H1 (cell line): ENCODE results near the gene BICDL1. TPM values are rescaled to one million over a fixed set of nuclear protein-coding genes. Genes with fewer than 3 reads are reported as not detected.

ENCODE experiments used
- CTCF ChIA-PET: fragments of 300-600 bp; sonication (Branson Sonifier 250); formaldehyde crosslinking; loops from one replicate; lab custom pipeline; 2021; ENCODE audit not compliant: partially characterized antibody; lab: Charles Lee
- POLR2A ChIA-PET: fragments of 300-600 bp; sonication (Branson Sonifier 250); formaldehyde crosslinking; loops from one replicate; lab custom pipeline; 2021; ENCODE audit warnings: inconsistent platforms; ENCODE audit not compliant: partially characterized antibody; lab: Charles Lee
- DNase-seq, 2 experiments: peaks; one replicate each; pipeline versions ENCODE4 v3.0.0 to v3.0.0-alpha.2; 2010 to 2022; ENCODE audit warnings: low spot score in 2 of 2, low read depth in 1 of 2, mixed read lengths in 1 of 2
- FAIRE-seq: peaks from 2 replicates; lab custom pipeline; 2011; peaks lifted over from hg19 to GRCh38; lab: Jason Lieb, UNC
- H2AFZ ChIP-seq: 2 replicates; pipeline ENCODE4 v1.8.1; 2012; ENCODE audit warnings: low read length, inconsistent platforms
- H2AK5ac ChIP-seq: 2 replicates; pipeline ENCODE4 v1.6.1; 2013; ENCODE audit warnings: low read depth, low read length
- H2BK120ac ChIP-seq: replicated peaks from 2 replicates; pipeline ENCODE3; 2013; ENCODE audit warnings: low read depth, low read length, inconsistent platforms
- H2BK12ac ChIP-seq: 2 replicates; pipeline ENCODE4 v1.6.1; 2013; ENCODE audit warnings: low read depth, low read length
- H2BK15ac ChIP-seq: 2 replicates; pipeline ENCODE4 v1.6.1; 2013; ENCODE audit warnings: low read length
- H2BK20ac ChIP-seq: 2 replicates; pipeline ENCODE4 v1.6.1; 2013; ENCODE audit warnings: low read length
- H2BK5ac ChIP-seq: 2 replicates; pipeline ENCODE4 v1.6.1; 2013; ENCODE audit warnings: low read depth, low read length
- H3K14ac ChIP-seq: 2 replicates; pipeline ENCODE4 v1.6.1; 2013; ENCODE audit warnings: inconsistent platforms; ENCODE audit not compliant: insufficient read length
- H3K18ac ChIP-seq: 2 replicates; pipeline ENCODE4 v1.6.1; 2013; ENCODE audit warnings: low read length; ENCODE audit errors: extremely low read depth
- H3K23ac ChIP-seq: 2 replicates; pipeline ENCODE4 v1.6.1; 2013; ENCODE audit warnings: inconsistent platforms; ENCODE audit not compliant: insufficient read length
- H3K23me2 ChIP-seq: 2 replicates; pipeline ENCODE4 v1.6.1; 2013; ENCODE audit warnings: low read depth, low read length
- H3K27ac ChIP-seq: 2 replicates; pipeline ENCODE4 v1.6.1; 2011; ENCODE audit warnings: low read depth, low read length, inconsistent platforms
- H3K27me3 ChIP-seq, 4 experiments: replicated peaks in 1 of 4; 1 replicate in 1 of 4; 2 replicates in 3 of 4; pipeline versions ENCODE4 v1.6.1 to v1.8.1; 2011 to 2013; ENCODE audit warnings: low read length in 3 of 4, mild to moderate bottlenecking in 3 of 4, inconsistent platforms in 2 of 4, mixed read lengths in 2 of 4, moderate library complexity in 1 of 4; ENCODE audit not compliant: control insufficient read depth in 3 of 4, insufficient read depth in 3 of 4; ENCODE audit errors: extremely low read depth in 1 of 4
- H3K36me3 ChIP-seq, 4 experiments: 2 replicates each; pipeline versions ENCODE4 v1.6.1 to v1.8.1; 2011 to 2013; ENCODE audit warnings: mild to moderate bottlenecking in 4 of 4, low read length in 3 of 4, moderate library complexity in 2 of 4, control low read depth in 1 of 4, inconsistent platforms in 1 of 4; ENCODE audit not compliant: insufficient read depth in 4 of 4, control insufficient read depth in 2 of 4
- H3K4ac ChIP-seq: replicated peaks from 2 replicates; pipeline ENCODE3; 2013; ENCODE audit warnings: low read length, low read depth, mixed read lengths, inconsistent platforms; ENCODE audit not compliant: insufficient read length
- H3K4me1 ChIP-seq, 4 experiments: replicated peaks in 1 of 4; 1 replicate in 1 of 4; 2 replicates in 3 of 4; pipeline versions ENCODE4 v1.6.1 to v1.8.1; 2011 to 2013; ENCODE audit warnings: low read length in 3 of 4, inconsistent platforms in 2 of 4, mixed read lengths in 1 of 4; ENCODE audit not compliant: insufficient read depth in 4 of 4, control insufficient read depth in 3 of 4
- H3K4me2 ChIP-seq, 2 experiments: 2 replicates each; pipeline versions ENCODE4 v1.6.1 to v1.8.1; 2011 to 2013; ENCODE audit warnings: low read depth in 2 of 2, low read length in 2 of 2, control low read depth in 1 of 2, inconsistent platforms in 1 of 2, mild to moderate bottlenecking in 1 of 2; ENCODE audit not compliant: insufficient read depth in 1 of 2
- H3K4me3 ChIP-seq, 4 experiments: fragments of 200-600, 300-600 bp in 1 of 4; sonication (generic), shearing (Covaris generic), sonication (Bioruptor Twin) in 1 of 4; 2 replicates each; pipeline versions ENCODE4 v1.5.1 to v1.8.1; 2011 to 2016; ENCODE audit warnings: low read length in 4 of 4, low read depth in 3 of 4, control low read depth in 2 of 4, inconsistent platforms in 2 of 4, mild to moderate bottlenecking in 2 of 4, mixed read lengths in 1 of 4, moderate library complexity in 1 of 4; ENCODE audit not compliant: insufficient read depth in 2 of 4; ENCODE audit errors: extremely low read depth in 1 of 4
- H3K56ac ChIP-seq: replicated peaks from 2 replicates; pipeline ENCODE3; 2013; ENCODE audit warnings: low read depth, mild to moderate bottlenecking, mixed read lengths, low read length, inconsistent platforms; ENCODE audit not compliant: insufficient read length
- H3K79me1 ChIP-seq: 2 replicates; pipeline ENCODE4 v1.6.1; 2013; ENCODE audit warnings: low read depth, low read length, control low read depth
- H3K79me2 ChIP-seq, 2 experiments: 2 replicates each; pipeline versions ENCODE4 v1.6.1 to v1.8.1; 2012 to 2013; ENCODE audit warnings: low read length in 2 of 2, mild to moderate bottlenecking in 2 of 2, inconsistent platforms in 1 of 2; ENCODE audit not compliant: insufficient read depth in 2 of 2, control insufficient read depth in 1 of 2
- H3K9ac ChIP-seq, 4 experiments: replicated peaks in 1 of 4; 1 replicate in 1 of 4; 2 replicates in 3 of 4; pipeline versions ENCODE4 v1.6.1 to v1.8.1; 2011 to 2013; ENCODE audit warnings: low read depth in 3 of 4, low read length in 3 of 4, control low read depth in 2 of 4, mild to moderate bottlenecking in 2 of 4, moderate library complexity in 2 of 4, inconsistent platforms in 1 of 4; ENCODE audit errors: extremely low read depth in 1 of 4
- H3K9me3 ChIP-seq, 2 experiments: 2 replicates each; pipeline versions ENCODE4 v1.6.1 to v1.8.1; 2012 to 2013; ENCODE audit warnings: mild to moderate bottlenecking in 2 of 2, moderate library complexity in 2 of 2, control low read depth in 1 of 2, inconsistent platforms in 1 of 2, low read depth in 1 of 2, low read length in 1 of 2, mixed read lengths in 1 of 2; ENCODE audit not compliant: insufficient read depth in 2 of 2
- H4K20me1 ChIP-seq, 2 experiments: replicated peaks in 1 of 2; 2 replicates each; pipeline versions ENCODE3 to v1.8.1; 2011 to 2013; ENCODE audit warnings: inconsistent platforms in 2 of 2, low read length in 2 of 2, mild to moderate bottlenecking in 1 of 2; ENCODE audit not compliant: insufficient read depth in 2 of 2, control insufficient read depth in 1 of 2
- H4K5ac ChIP-seq: 2 replicates; pipeline ENCODE4 v1.6.1; 2013; ENCODE audit warnings: low read length, low read depth, mixed read lengths, inconsistent platforms; ENCODE audit not compliant: insufficient read length
- H4K8ac ChIP-seq: 2 replicates; pipeline ENCODE4 v1.8.0; 2013; ENCODE audit warnings: mild to moderate bottlenecking, moderate library complexity, low read length, inconsistent platforms; ENCODE audit not compliant: insufficient read depth; ENCODE audit errors: extremely low read depth
- H4K91ac ChIP-seq: replicated peaks from 2 replicates; pipeline ENCODE3; 2013; ENCODE audit warnings: low read length, mixed read lengths, inconsistent platforms; ENCODE audit not compliant: insufficient read length
- CREB1 ChIP-seq: IDR thresholded peaks from 2 replicates; pipeline ENCODE4 v1.6.1; 2012; ENCODE audit warnings: inconsistent platforms
- MAX ChIP-seq: IDR thresholded peaks from 2 replicates; pipeline ENCODE4 v1.6.1; 2012; ENCODE audit warnings: inconsistent platforms
- WGBS, 2 experiments: shearing (Covaris generic) in 1 of 2; methylation state at CpG; one replicate each; pipeline versions ENCODE4 v1.1.6 to v1.1.7; 2013 to 2015; ENCODE audit warnings: low lambda C conversion rate in 2 of 2, mixed read lengths in 2 of 2, inconsistent platforms in 1 of 2, low coverage in 1 of 2, missing lambda C conversion rate in 1 of 2; ENCODE audit not compliant: insufficient replicate concordance in 2 of 2, insufficient coverage in 1 of 2, insufficient read length in 1 of 2; ENCODE audit errors: extremely low coverage in 1 of 2, missing lambda C conversion rate in 1 of 2; 5-methylcytosine and 5-hydroxymethylcytosine counted together
- polyA plus RNA-seq, 7 experiments: library from polyadenylated mRNA; depleted of rRNA in 3 of 7; stranded (reverse) in 5 of 7; unstranded in 2 of 7; fragments of >200 nt in 5 of 7; fragments of 200-250 nt in 2 of 7; gene quantifications; 1 replicate in 5 of 7; 2 replicates in 1 of 7; 4 replicates in 1 of 7; pipeline versions ENCODE4 v1.2.1 to v1.2.3, GENCODE V29; 2011 to 2013; ENCODE audit warnings: missing spikeins in 2 of 7, mixed read lengths in 2 of 7
- total RNA-seq: library from RNA; stranded (reverse); fragmentation: NEBNext Ultra II Directional; extraction: Animal tissue kit (Norgen Biotek cat#: 25700); gene quantifications from 2 replicates; pipeline ENCODE4 v1.2.1, GENCODE V29; 2021

Gene BICDL1
- total and polyA plus RNA-seq, 2 of the 8 experiments (the other 6 are each of a cell fraction or from before 2014, with no cell fraction given), result 17.2 to 25.9 TPM

DNA sequence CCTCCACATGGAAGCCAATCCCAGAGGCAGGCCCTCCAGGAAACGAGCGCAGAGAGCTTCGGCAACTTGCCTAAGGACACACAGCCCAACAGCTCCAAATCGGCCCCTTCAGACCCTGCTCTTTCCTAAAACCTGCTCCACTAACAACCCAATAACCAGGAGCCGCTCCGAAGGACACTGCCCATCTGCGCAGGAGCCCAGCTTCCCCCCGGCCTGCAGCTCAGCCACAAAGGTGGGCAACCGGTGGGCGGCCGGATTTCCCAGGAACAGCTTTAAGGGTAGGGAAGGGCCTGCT, 114.0 kb downstream of the BICDL1 start:
- WGBS, 2 experiments, result 86% methylated on average over 8 of the region's 11 CpGs; no CpG with 5 or more reads in 1 of the 2 experiments

More for the DNA sequence above, 114.0 kb downstream of the BICDL1 start:
- Histone ChIP-seq H3K36me3 (peaks cover 0 to 15% (median 5%) of the 10 kb centered on the region in 4 experiments; a peak in 6 of 8 replicates), H2BK12ac (no peak overlapping the region), H3K23me2 (no peaks in the 10 kb centered on the region), H3K23ac (no peak overlapping the region), H3K14ac (no peak overlapping the region), H3K18ac (no peak overlapping the region), H3K4me1 (peaks cover 0 to 9% (median 5%) of the 10 kb centered on the region in 4 experiments; a peak in 5 of 7 replicates), H2BK15ac (no peak overlapping the region), H3K4ac (no peak overlapping the region), H3K79me2 (peaks cover 0 to 49% of the 10 kb centered on the region in 2 experiments; a peak in 3 of 4 replicates), H2BK120ac (no peak overlapping the region), H3K9ac (no peak overlapping the region), H3K9me3 (no peaks in the 10 kb centered on the region), H2BK20ac (no peak overlapping the region), H3K56ac (no peak overlapping the region), H2AK5ac (no peak overlapping the region), H3K27me3 (no peaks in the 10 kb centered on the region), H4K5ac (no peak overlapping the region), H2BK5ac (no peak overlapping the region), H4K8ac (no peak overlapping the region; the same call in 1 of the 2 replicates), H3K4me2 (no peak overlapping the region), H4K20me1 (peaks cover 6 to 19% of the 10 kb centered on the region in 2 experiments), H4K91ac (no peak overlapping the region), H3K79me1 (peaks cover 10% of the 10 kb centered on the region; the same call in 1 of the 2 replicates), H3K4me3 (no peak overlapping the region), H3K27ac (no peak overlapping the region), H2AFZ (no peak overlapping the region)
- ChIA-PET POLR2A (interaction anchor here (1.1 to 6.3 kb wide), 8 partner anchors 9 to 98 kb away, joined by 4 to 52 read pairs (median 8); partner anchors contain the start of genes RAB35 and RPLP0), CTCF (interaction anchor here (1.1 to 2.6 kb wide), 8 partner anchors 9 to 164 kb away, joined by 3 to 12 read pairs (median 4); partner anchors contain the start of gene RAB35)
- TF ChIP-seq MAX, result no peak
- TF ChIP-seq CREB1, result no peak
- no peak for DNase-seq
- FAIRE-seq, result no peak
